Astrocyte of the cerebellum (primary cell): ENCODE results near the gene USP9Y.

Experiments
- DNase-seq: peaks from one replicate; pipeline ENCODE4 v3.0.0-alpha.2; 2011; ENCODE audit warnings: low read depth
- H3K4me3 ChIP-seq: 2 replicates; pipeline ENCODE4 v1.5.1; 2011; ENCODE audit warnings: mild to moderate bottlenecking, low read depth, low read length, moderate library complexity
- in situ Hi-C: cut with HindIII; loops from 2 replicates; pipeline ENCODE4 v1.10.0; 2017; ENCODE audit warnings: low sequenced_read_pairs
- TF ChIP-seq, protein P1 (sequence below): IDR thresholded peaks from 2 replicates; pipeline ENCODE4 v1.5.1; 2012; ENCODE audit warnings: low read length, low read depth, moderate library complexity, mild to moderate bottlenecking; ENCODE audit errors: missing control alignments

The USP9Y gene

DNA sequence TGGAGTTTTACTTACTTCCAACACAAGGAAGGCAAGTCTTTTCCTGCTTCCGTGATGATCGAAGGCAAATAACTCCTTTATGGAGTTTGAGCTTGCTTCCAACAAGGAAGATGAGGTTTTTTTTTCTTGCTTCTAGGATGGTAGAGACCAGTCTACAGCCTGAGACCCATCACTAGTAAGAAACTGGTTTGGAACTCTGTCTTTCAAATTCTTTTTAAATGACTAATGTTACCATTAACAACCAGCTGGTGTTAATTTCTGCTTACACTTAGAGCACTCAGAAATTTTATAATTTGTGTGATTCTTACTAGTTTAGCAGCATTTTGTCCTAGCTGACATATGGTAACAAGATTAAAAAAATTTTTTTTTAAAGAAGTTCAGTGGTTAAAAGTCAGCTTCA lies 19.5 kb upstream of the USP9Y start:
- H3K4me3 ChIP-seq = no peak overlapping the region
- in situ Hi-C loops = no loop called here
- DNase-seq = no peak
- TF ChIP-seq, protein P1, sequence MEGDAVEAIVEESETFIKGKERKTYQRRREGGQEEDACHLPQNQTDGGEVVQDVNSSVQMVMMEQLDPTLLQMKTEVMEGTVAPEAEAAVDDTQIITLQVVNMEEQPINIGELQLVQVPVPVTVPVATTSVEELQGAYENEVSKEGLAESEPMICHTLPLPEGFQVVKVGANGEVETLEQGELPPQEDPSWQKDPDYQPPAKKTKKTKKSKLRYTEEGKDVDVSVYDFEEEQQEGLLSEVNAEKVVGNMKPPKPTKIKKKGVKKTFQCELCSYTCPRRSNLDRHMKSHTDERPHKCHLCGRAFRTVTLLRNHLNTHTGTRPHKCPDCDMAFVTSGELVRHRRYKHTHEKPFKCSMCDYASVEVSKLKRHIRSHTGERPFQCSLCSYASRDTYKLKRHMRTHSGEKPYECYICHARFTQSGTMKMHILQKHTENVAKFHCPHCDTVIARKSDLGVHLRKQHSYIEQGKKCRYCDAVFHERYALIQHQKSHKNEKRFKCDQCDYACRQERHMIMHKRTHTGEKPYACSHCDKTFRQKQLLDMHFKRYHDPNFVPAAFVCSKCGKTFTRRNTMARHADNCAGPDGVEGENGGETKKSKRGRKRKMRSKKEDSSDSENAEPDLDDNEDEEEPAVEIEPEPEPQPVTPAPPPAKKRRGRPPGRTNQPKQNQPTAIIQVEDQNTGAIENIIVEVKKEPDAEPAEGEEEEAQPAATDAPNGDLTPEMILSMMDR = no peak

DNA sequence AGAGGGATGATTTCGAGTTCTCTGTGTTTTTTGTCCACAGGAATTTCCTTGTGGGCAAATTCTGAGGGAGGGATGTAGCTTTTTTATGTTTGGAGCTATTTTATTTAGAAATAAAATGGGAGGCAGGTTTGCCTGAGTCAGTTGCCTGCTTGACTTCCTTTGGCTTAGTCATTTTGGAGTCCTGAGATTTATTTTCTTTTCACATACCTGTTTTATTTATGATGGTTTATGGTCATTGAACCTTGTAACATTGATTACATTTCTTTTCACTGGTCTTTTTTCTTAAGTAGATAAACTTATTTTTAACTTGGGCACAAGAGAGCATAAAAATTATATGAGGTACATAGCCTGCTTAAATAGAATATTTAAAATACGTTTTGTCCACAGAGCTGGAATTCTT lies 12.7 kb upstream of the USP9Y start:
- no peak overlapping the region for H3K4me3 ChIP-seq
- in situ Hi-C loops = no loop called here
- TF ChIP-seq, protein P1 = no peak
- no peak for DNase-seq

DNA sequence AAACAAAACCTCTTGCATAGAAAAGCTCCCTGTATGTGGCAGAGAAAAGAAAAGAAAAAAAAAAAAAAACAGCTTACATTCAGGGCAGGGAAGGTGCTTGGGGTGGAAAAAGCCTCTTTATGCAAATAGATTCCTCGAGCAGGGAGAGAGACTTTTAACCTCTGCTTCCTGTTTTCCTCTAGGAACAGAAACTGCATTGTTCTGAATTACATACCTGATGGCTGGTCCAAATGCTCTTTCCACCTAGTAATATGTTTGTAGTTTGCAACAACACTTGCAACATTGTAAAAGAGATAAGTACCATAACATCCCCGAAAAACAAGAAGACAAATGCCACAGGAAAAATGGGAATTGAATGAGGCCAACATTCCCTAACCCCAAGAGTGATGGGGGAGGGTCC lies 944 bp upstream of the USP9Y start:
- no peak overlapping the region for H3K4me3 ChIP-seq
- TF ChIP-seq, protein P1 = no peak
- no peak for DNase-seq
- in situ Hi-C loops = no loop called here

DNA sequence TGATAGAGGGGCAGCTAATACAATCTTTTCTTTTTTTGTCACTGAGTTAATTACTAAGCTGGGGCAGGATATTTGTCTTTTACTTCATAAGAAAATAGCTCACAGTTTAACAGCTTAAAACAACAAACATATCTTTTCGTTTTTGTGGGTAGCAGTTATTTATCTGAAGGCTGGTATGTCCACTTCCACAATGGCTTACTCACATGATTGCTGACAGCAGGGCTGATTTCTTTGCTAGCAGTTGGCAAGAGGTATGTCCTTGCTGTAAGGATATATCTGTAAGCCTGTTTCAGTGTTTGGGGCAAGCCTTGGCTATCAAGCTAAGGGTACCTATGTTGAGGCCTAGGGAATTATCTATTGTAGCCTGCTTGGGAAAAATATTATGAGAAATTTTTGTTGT lies 1.1 kb downstream of the USP9Y start:
- no peak for DNase-seq
- H3K4me3 ChIP-seq = no peak overlapping the region
- TF ChIP-seq, protein P1 = no peak
- in situ Hi-C loops = no loop called here

DNA sequence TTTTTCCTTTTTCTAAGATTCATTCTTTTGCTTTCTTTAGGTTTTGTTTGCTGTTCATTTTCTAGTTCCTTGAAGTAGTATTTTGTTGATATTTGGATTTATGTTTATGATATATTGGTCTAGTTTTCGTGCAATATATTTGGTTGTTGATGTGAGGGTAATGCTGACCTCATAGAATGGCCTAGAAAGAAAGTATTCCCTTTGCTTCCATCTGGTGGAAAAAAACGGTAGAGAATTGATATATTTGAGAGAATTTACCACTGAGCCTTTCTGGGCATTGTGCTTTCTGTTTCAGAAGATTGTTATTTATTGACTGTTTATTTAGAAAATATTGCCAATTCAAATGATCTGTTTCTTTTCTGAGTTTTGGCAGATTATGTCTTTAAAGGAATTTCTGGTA lies 9.4 kb downstream of the USP9Y start:
- in situ Hi-C loops = no loop called here
- TF ChIP-seq, protein P1 = no peak
- no peak overlapping the region for H3K4me3 ChIP-seq
- DNase-seq = no peak

DNA sequence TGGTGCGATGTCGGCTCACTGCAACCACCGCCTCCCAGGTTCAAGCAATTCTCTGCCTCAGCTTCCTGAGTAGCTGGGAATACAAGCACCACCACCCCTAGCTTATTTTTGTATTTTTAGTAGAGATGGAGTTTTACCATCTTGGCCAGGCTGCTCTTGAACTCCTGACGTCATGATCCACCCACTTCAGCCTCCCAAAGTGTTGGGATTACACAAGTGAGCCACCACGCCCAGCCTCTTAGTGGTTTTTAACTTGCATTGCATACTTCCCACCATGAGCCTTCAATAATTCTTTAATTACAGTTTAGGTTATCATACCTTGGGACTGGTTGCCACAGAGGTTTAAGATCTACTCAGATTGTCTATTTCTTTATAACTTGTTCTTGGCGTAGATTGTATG lies 14.3 kb downstream of the USP9Y start:
- DNase-seq = no peak
- no peak overlapping the region for H3K4me3 ChIP-seq
- in situ Hi-C loops = no loop called here
- TF ChIP-seq, protein P1 = no peak

DNA sequence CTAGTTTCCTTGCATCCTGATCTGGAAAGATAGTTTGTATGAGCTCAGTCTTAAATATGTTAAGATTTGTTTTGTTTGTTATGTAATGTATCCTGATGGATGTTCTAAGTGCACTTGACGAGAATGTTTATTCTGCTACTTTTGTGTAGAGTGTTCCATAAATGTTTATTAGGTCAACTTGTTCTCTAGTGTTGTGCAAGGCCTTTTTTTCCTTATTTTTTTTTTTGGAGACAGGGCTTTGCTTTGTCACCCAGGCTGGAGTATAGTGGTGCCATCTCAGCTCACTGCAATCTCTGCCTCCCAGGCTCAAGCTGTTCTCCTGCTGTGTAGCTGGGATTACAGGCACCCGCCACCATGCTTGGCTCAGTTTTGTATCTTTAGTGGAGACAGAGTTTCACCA lies 28.7 kb downstream of the USP9Y start:
- no peak overlapping the region for H3K4me3 ChIP-seq
- TF ChIP-seq, protein P1 = no peak
- DNase-seq = no peak
- in situ Hi-C loops = no loop called here
